Stimulated activated CD4-positive, alpha-beta T cell treated with anti-CD3 and anti-CD28 coated beads, Interleukin-1b, Interleukin-23, amount 100 ng/mL, for 24 hours (primary cell): Measurements from ENCODE around the gene MOCS1.
"Not testable (repeated sequence)": the region's sequence is repeated elsewhere in the genome, so short reads cannot be mapped to it uniquely, and the experiment has no call there.

Experiments
- DNase-seq, 4 experiments: peaks; one replicate each; pipeline ENCODE4 v3.0.0-alpha.2; 2020; ENCODE audit warnings: low read depth in 4 of 4, low spot score in 1 of 4

MOCS1 gene

GRCh38 chr6:39934131-39934757 is at the start of gene MOCS1:
Gene MOCS1, minus strand, starts transcription at chr6:39934462. Its CDS starts 45 bp downstream, at chr6:39934417.
- peak in 2 of 4 experiments; percentile 19 to 36 for DNase-seq

- DNase-seq = no peak
Observed at GRCh38 chr6:39984051-39984450, 49.8 kb upstream of the MOCS1 start.

- no peak for DNase-seq
Observed at GRCh38 chr6:39983193-39983592, 48.9 kb upstream of the MOCS1 start.

- DNase-seq = no peak
Observed at GRCh38 chr6:39982720-39983119, 48.5 kb upstream of the MOCS1 start.

GRCh38 chr6:39980839-39981580 is 46.7 kb upstream of the MOCS1 start:
- DNase-seq = no peak

GRCh38 chr6:39979461-39980328 is 45.4 kb upstream of the MOCS1 start:
- no peak for DNase-seq

GRCh38 chr6:39978240-39978639 is 44.0 kb upstream of the MOCS1 start:
- DNase-seq = no peak

GRCh38 chr6:39973661-39974060 is 39.4 kb upstream of the MOCS1 start:
- no peak for DNase-seq

GRCh38 chr6:39972717-39973116 is 38.5 kb upstream of the MOCS1 start:
- not testable (repeated sequence) for DNase-seq

GRCh38 chr6:39971131-39971530 is 36.9 kb upstream of the MOCS1 start:
- not testable (repeated sequence) for DNase-seq

- no peak for DNase-seq
Observed at GRCh38 chr6:39965751-39966150, 31.5 kb upstream of the MOCS1 start.

- DNase-seq = no peak
Observed at GRCh38 chr6:39964530-39964929, 30.3 kb upstream of the MOCS1 start.

GRCh38 chr6:39964094-39964493 is 29.8 kb upstream of the MOCS1 start:
- no peak for DNase-seq

GRCh38 chr6:39962831-39963230 is 28.6 kb upstream of the MOCS1 start:
- no peak for DNase-seq

GRCh38 chr6:39961178-39961577 is 26.9 kb upstream of the MOCS1 start:
- DNase-seq = no peak

GRCh38 chr6:39958947-39959346 is 24.7 kb upstream of the MOCS1 start:
- no peak for DNase-seq

- no peak for DNase-seq
Observed at GRCh38 chr6:39956936-39957335, 22.7 kb upstream of the MOCS1 start.

- DNase-seq = no peak
Observed at GRCh38 chr6:39953076-39953618, 18.9 kb upstream of the MOCS1 start.

- no peak for DNase-seq
Observed at GRCh38 chr6:39952167-39952566, 17.9 kb upstream of the MOCS1 start.

GRCh38 chr6:39951716-39952115 is 17.5 kb upstream of the MOCS1 start:
- no peak for DNase-seq

GRCh38 chr6:39951191-39951590 is 16.9 kb upstream of the MOCS1 start:
- DNase-seq = no peak
